HG03175 (cell line): ENCODE data around the gene GALNT16.
"Not testable (repeated sequence)": the region's sequence is repeated elsewhere in the genome, so short reads cannot be mapped to it uniquely, and the experiment has no call there.

Source experiments
- ATAC-seq: cut with Tn5 transposase; IDR thresholded peaks from one replicate; pipeline ENCODE4 v1.9.1; 2021; ENCODE audit warnings: mild to moderate bottlenecking, moderate library complexity; ENCODE audit not compliant: unreplicated experiment

Gene GALNT16

DNA sequence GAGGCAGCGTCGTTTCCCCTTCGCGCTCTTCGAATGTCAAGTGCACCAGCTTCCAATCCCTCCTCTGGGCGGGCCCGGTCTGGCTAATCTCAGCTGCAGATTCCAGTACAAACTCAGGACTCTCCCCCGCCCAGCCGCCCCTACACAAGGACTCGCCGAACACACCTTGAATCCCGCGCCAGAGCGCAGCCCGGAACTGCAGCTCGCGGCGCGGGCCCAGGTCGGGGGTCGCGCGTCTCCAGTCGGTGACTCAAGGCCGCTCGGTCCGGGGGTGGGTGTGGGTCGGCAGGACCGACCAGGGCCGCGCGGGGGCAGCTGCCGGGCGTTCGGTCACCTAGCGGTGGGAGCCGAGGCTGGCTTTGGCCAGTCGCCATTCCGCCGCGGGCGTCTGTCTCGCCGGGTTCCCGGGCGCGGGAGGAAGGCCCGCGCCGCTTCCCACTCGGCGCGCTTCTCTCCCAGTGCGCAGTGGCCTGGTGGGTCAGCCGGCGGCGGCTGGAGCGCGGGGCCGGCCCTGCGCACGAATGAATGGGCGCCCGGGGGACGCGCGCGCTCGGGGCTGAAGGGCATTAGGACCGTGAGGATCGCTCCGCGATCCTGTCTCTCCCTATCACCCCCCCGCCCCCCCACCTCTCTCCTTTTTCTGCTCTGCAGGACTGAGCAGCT, at the start of gene GALNT16:
Gene GALNT16, plus strand, starts transcription at position 632 of the 663 bp plus-strand sequence. CDS start 133 bp downstream, outside the sequence.
- no peak for ATAC-seq

DNA sequence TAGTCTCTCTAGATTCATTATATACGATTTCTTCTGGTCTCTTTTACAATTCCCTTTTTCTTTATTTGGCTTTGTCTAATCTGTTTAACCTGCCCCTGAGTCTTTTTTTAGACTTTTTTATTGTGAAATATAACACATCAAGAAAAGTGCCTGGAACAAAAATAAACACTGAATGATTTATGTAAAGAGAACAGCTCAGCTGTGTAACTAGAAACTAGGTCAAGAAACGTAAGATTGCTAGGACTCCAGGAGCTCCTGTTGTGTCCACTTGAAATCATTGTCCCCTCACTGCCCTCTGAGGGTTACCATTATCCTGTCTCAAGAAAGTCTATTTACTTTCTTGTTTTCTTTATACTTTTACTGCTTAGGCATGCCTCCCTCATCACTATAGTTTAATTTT, 45.6 kb upstream of the GALNT16 start:
- ATAC-seq, result no peak

GRCh38 chr14:69217663-69218062, 42.3 kb upstream of the GALNT16 start:
- ATAC-seq, result not testable (repeated sequence)

GRCh38 chr14:69224946-69225345, 35.0 kb upstream of the GALNT16 start:
- no peak for ATAC-seq

- ATAC-seq, result no peak
These were observed 33.8 kb upstream of the GALNT16 start for GRCh38 chr14:69226178-69226577.

DNA sequence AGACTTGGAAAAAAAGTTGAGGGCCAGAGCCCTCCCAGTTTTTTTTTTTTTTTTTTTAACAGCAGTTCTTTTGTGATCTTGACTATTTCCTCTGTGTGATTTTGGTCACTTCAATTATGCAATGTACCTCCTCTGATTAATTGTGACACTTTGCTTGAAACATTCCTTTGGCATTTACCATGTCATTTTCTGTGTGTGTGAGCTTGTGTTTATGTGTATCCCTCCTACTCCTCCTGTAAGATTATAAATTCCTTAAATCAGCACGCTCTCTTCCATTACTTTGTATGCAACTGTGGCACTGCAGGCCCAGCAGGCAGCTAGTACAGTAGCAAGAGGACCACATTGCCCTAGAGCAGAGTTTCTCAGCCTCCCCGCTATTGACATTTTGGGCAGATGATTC, 33.2 kb upstream of the GALNT16 start:
- ATAC-seq, result no peak

- ATAC-seq, result no peak
These were observed 28.5 kb upstream of the GALNT16 start for GRCh38 chr14:69231486-69231885.

DNA sequence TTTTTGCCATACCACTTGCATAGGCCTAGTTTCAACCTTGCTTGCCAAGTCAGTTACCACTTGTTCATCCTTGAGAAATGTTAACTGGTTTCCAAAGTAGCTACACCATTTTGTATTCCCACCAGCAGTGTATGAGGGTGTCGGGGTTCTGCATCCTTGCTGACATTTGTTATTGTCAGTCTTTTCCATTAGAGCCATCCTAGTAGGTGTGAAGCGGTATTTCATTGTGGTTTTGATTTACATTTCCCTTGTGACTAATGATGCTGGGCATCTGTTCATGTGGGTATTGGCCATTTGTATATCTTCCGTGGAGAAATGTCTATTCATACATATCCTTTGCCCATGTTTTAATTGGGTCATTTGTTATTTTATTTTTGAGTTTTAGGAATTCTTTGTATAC, 27.6 kb upstream of the GALNT16 start:
- ATAC-seq, result no peak

DNA sequence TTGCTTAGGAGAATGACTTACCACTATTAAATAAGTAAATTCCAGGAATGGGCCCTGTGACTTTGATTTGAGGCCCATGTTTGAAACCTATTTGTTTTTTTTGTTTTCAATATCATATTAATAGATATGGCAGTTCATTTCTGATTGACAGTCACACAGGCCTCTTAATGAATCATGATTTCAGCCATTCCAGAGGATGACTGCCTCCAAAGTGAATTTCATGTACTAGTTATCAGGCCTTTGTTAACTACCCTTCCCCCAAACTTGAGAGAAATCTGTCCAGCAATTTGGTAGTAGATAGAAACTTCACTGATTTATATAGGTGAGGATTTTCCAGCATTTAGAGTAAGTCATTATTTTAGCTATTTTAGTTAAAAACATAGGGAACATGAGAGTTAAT, 25.9 kb upstream of the GALNT16 start:
- ATAC-seq, result no peak

DNA sequence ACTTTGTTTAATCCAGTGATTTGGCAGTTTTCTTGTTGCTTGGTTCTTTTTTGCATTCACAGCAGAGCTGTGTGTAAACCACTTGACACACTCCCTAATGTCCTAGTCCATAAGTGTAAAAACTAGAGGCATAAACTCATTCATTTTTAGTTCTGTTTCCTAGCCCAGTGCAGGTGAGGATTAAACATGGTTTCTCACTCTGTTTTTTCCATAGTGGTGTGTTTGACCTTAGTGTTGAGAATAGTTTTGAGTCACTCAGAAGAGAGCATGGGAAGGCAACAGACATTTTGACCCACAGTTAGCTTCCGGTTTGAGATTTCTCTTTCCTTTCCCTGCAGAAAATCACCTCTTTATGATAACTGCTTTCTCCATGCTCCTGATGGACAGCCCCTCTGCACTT, 24.2 kb upstream of the GALNT16 start:
- ATAC-seq, result no peak

DNA sequence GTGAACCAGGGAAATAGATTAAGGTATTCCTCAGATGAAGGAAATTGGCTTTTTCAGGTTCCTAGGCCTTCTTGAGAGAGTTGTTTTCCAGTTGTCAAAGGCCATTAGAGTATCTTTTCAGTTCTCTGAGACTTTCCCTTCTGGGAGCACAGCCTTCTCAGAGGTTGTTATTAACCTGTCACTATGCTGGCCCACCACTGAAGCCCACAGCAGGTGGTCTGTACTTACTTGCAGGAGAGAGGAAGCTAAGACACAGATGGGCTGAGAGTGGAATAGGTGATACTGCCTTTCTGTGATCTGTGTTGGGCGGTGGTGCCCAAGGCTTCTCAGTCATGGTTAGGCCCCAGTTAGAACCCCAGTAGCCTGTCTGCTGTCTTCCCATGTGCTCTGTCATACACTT, 22.8 kb upstream of the GALNT16 start:
- ATAC-seq, result no peak

DNA sequence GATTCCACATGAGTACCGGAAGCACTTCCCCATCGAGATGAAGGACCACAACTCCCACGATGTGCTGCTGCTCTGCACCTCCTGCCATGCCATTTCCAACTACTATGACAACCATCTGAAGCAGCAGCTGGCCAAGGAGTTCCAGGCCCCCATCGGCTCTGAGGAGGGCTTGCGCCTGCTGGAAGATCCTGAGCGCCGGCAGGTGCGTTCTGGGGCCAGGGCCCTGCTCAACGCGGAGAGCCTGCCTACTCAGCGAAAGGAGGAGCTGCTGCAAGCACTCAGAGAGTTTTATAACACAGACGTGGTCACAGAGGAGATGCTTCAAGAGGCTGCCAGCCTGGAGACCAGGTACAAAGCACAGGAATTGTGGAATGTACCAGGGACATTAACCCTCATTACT, 22.4 kb upstream of the GALNT16 start:
- no peak for ATAC-seq

DNA sequence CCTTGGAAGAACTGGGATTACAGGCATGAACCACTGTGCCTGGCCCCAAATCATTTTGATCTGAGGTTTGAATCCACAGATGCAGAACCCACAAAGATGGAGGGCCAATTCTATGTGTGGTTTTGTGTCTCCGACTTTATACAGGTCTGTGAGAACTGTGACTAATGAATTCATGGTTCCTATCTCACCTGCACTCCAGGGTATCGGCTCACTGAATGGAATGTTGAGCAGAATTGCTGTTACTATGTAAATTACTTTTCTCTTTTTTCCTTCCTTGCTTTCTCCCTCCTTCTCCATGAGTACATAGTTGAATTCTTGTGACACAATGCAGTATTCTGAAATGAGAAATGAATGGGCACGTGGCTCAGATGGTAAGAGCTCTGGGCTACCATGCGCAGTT, 21.1 kb upstream of the GALNT16 start:
- no peak for ATAC-seq

DNA sequence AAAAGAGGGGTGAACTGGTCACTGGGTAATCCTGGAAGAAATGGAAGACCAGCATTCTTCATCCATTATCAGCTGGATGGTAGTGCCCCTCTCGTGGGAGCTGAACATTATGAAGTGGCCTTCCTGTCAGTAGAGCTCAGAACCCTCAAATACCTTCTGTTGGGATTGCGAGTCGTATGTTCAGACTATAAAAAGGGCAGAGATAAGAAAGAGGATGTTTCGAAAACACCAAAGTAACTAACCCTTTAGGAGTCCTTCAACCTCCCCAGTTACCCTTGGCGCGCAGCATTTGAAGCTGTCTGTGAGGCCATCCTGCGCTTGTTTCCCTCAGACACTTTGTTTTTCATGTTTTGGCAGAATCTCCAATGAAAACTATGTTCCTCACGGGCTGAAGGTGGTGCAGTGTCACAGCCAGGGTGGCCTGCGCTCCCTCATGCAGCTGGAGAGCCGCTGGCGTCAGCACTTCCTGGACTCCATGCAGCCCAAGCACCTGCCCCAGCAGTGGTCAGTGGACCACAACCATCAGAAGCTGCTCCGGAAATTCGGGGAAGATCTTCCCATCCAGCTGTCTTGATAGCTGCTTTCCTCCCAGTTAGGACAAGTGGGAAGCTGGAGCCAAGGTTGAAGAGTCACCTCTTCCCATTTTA, 19.3 kb upstream of the GALNT16 start:
- no peak for ATAC-seq

DNA sequence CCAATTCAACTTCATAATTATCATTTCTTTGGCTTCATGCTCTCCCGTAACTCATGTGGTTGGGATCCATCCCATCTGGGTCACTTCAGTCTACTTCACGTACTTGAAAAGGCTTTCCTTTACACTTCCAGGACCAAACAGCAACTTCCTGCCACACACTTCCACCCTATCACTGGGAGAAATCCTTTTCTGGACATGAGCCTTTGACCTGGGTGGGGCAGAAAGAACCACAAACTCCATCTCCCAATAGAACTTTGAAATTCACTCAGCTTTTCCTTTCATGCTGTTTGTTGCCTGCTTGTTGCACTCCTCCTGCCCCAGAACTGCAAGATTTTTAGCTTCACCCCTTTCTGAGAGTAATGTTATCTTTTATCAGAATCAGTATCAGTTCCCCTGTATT, 18.4 kb upstream of the GALNT16 start:
- no peak for ATAC-seq

GRCh38 chr14:69242311-69243224, 17.4 kb upstream of the GALNT16 start:
- ATAC-seq, result no peak

DNA sequence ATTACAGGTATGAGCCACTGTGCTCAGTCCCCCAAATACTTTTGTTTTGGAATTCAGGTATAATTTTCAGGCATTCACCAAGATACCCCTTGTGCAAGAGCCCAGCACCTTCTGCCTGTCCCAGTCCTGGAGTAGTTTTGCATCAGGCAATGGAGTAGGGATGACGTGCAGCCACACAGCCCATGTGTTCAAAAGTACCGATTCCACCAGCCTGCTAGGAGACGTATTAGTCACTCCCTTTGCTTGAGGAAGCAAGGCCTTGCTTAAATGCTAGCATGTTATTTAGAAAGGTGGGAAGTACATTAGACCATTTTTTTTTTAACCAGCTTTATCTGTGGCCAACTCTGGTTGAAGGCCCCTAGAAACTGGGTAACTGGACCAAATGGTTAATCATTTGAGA, 15.0 kb upstream of the GALNT16 start:
- no peak for ATAC-seq

- no peak for ATAC-seq
These were observed 13.6 kb upstream of the GALNT16 start for GRCh38 chr14:69246331-69246730.

DNA sequence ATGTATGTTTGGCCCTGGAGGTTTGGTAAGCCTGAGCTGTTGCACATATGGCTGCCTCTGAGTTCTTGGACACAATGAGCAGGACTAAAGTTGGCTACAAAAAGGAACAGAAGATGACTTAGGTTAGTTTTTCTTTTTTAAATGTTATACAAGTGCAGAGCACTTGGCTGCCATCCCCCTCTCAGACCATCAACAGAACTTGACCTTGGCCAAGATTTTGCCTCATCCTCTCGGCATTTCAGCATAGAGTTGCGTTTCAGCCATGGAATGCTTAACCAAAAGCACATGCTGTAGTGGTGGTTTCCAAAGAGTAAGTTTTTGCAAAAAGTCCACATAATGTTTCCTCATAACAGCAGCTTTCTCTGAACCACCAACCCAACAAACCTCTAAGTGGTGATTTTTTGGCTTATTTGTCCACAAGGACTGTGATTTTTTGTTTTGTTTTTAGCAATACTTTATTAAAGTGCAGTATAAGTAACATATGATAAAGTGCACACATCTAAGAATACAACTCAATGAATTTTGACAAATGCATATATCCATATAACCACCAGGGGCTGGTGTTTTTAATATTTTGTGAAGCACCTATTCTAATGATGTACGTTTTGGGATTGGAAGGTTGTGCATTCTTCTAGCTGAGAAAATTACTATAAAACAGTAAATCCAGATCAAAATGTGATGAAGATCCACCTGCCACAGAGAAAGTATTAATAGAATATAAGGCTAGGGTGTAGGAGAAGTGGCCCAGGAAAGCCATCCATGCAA, 12.1 kb upstream of the GALNT16 start:
- no peak for ATAC-seq

DNA sequence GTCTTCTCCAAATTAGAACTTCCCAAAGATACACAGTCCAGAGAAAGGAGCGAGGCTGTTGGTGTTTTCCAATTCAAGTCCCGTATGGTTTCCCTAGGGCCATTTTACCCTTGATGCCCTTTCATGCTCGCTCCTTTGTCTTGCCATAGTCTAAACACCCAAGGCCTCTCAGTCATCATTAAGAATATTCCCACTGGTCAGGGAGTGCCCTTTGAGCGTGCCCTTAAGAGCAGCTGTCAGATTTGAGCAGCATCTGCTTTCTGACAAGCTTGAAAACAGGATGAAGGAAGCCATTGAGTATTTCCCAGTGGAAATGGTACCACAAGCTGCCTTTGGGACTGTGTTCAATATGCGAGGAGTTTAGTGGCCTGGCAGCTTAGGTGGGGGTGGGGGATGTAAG, 10.4 kb upstream of the GALNT16 start:
- no peak for ATAC-seq

DNA sequence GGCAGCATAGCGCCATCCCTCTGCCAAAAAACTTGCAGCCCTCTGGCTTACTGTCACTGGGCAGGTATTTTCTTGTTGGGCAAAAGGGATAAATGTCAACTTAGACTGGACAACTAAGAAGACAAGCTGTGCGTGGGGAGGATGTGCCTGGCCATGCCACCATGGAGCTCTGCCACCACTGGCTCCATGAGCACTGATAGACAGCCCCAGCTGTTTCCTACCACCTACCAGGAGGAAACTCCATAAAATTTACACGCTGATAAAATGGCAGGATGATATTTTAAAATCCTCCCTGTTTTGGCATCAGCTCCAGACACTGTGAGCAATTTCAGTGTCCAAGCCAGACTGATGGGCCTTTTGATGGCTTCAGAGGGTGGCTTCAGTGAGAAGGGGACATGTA, 7.1 kb upstream of the GALNT16 start:
- ATAC-seq, result no peak
